Heart right ventricle (tissue), 16 donors: ENCODE data around the gene GYPC. TPM values are rescaled to one million over a fixed set of nuclear protein-coding genes. Genes with fewer than 3 reads are reported as not detected.
A peak's percentile ranks its signal among the peaks of the same experiment; 100 is the strongest.

Experiments
- ATAC-seq, 8 donors: fragments of 200-7000 bp; cut with Tn5 transposase; one replicate each; pipeline ENCODE4 v1.9.1; 2020; ENCODE audit warnings: mild to moderate bottlenecking in 8 of 8, moderate library complexity in 8 of 8, moderate number of reproducible peaks in 1 of 8
- DNase-seq, 2 donors: peaks; one replicate each; pipeline ENCODE4 v3.0.0-alpha.2; 2020
- H3K27ac ChIP-seq, 10 donors: fragments of 200-600 bp; sonication (generic) in 2 of 10; one replicate each; pipeline versions ENCODE4 v1.5.0 to v1.8.0; 2020 to 2022; ENCODE audit warnings: mild to moderate bottlenecking in 3 of 10
- H3K27me3 ChIP-seq, 7 donors: fragments of 200-600 bp; one replicate each; pipeline ENCODE4 v1.8.0; 2021 to 2022; ENCODE audit warnings: mild to moderate bottlenecking in 2 of 7
- H3K36me3 ChIP-seq, 9 donors: fragments of 200-600 bp; sonication (generic) in 1 of 9; one replicate each; pipeline versions ENCODE4 v1.5.0 to v1.8.0; 2020 to 2022; ENCODE audit warnings: mild to moderate bottlenecking in 2 of 9
- H3K4me1 ChIP-seq, 9 donors: fragments of 200-600 bp; sonication (generic) in 1 of 9; one replicate each; pipeline versions ENCODE4 v1.5.0 to v1.8.0; 2020 to 2022; ENCODE audit warnings: mild to moderate bottlenecking in 4 of 9
- H3K4me3 ChIP-seq, 10 donors: fragments of 200-600 bp; sonication (generic) in 2 of 10; one replicate each; pipeline versions ENCODE4 v1.5.0 to v1.8.0; 2020 to 2022; ENCODE audit warnings: mild to moderate bottlenecking in 7 of 10, moderate library complexity in 2 of 10
- H3K9me3 ChIP-seq, 11 donors: fragments of 200-600 bp in 10 of 11; sonication (generic) in 2 of 11; one replicate each; pipeline versions ENCODE4 v1.5.0 to v1.8.0; 2013 to 2022; ENCODE audit warnings: mild to moderate bottlenecking in 2 of 11, control low read depth in 1 of 11, moderate library complexity in 1 of 11
- CTCF ChIP-seq, 9 donors: fragments of 200-600 bp; sonication (generic) in 2 of 9; IDR thresholded peaks; one replicate each; pipeline versions ENCODE4 v1.5.0 to v1.8.0; 2021 to 2022; ENCODE audit warnings: antibody characterized with exemption in 9 of 9, mild to moderate bottlenecking in 5 of 9, moderate library complexity in 1 of 9
- WGBS, 2 donors: extraction: QIAGEN DNeasy Blood & Tissue Kit; methylation state at CpG; one replicate each; pipeline ENCODE4 v1.1.7; 2013; ENCODE audit warnings: inconsistent platforms in 1 of 2; 5-methylcytosine and 5-hydroxymethylcytosine counted together
- intact Hi-C, 10 donors: fragments of 100-400 bp; cut with DNase I; formaldehyde crosslinking; loops; one replicate each; pipeline versions ENCODE4 v1.11.1 to v1.14.2; 2022
- polyA plus RNA-seq, 2 donors: library from polyadenylated mRNA; stranded (reverse); fragments of 200-250 nt; gene quantifications; one replicate each; pipeline ENCODE4 v1.2.3, GENCODE V29; 2013
- total RNA-seq, 10 donors: library from RNA; stranded (reverse); fragmentation: NEBNext Ultra II Directional in 3 of 10; extraction: Animal tissue kit (Norgen Biotek cat#: 25700) in 3 of 10; gene quantifications; one replicate each; pipeline versions ENCODE4 v1.2.1 to v1.2.4, GENCODE V29; 2021 to 2023
- donor health status: Arrhythmogenic right ventricular cardiomyopathy.
- donor health status: ischemic (EF 13 %, LVEDD 7.1; RV severe dilation, severe dysfunction).
- donor health status: healthy with polysubstance abuse.
- donor health status: DM: no; HTN: yes; CAD: no.
- donor health status: DM: no; HTN: no; CAD: no.
- donor health status: ischemic (EF 25% LVEDD 6.9; RV normal size, moderate dysfunction).
- donor health status: ischemic (EF 25% LVEDD 5.7; RV mildly dilated, moderate dysfunction).
- donor health status: healthy.
- donor health status: DM: yes; HTN: yes; CAD: no.
- donor health status: Ischemic cardiomyopathy.
- donor health status: ischemic (EF 35%, LVEDD 5.7; RV mildly dilated, moderate dysfunction).
- donor health status: nonischemic (EF 11% LVEDD 7.7; RV severe dilation, severe dysfunction).
- donor health status: DM: yes; HTN: yes; CAD: no.
- donor health status: PGD.
- donor health status: ischemic (EF 29% LVEDD 5.4; RV normal size, mild dysfunction).
- donor health status: nonischemic (EF 23%, LVEDD 6.1; RV moderate dilation, normal function).

Gene GYPC
- total and polyA plus RNA-seq, 12 donors: 80.3 to 408 (median 127) TPM

- H3K9me3 ChIP-seq: peaks cover 0 to 10% (median 0%) of the 10 kb centered on the region in 11 donors
- H3K27me3 ChIP-seq: no peaks in the 10 kb centered on the region
- intact Hi-C loops: no loop called here
- H3K36me3 ChIP-seq: no peaks in the 10 kb centered on the region
- TF ChIP-seq CTCF (IDR thresholded peaks at IDR 0.05): no peak
- ATAC-seq (peak in 4 of 8 donors; percentile 41 to 83 (median 54)), DNase-seq (no peak)
- H3K4me3 ChIP-seq: no peak overlapping the region
- H3K4me1 ChIP-seq: peaks cover 0 to 13% (median 0%) of the 10 kb centered on the region in 9 donors
- H3K27ac ChIP-seq: peak overlapping the region in 1 of 10 donors; percentile 31
- 74 to 81% methylated on average over 1 of the region's 1 CpG for WGBS, 2 donors
Measured at GRCh38 chr2:126739141-126739540, 83.2 kb downstream of the GYPC start.

- no peak for TF ChIP-seq CTCF (IDR thresholded peaks at IDR 0.05)
- Histone ChIP-seq H3K27me3 (no peaks in the 10 kb centered on the region), H3K4me1 (peaks cover 0 to 13% (median 0%) of the 10 kb centered on the region in 9 donors), H3K4me3 (no peak overlapping the region), H3K27ac (no peak overlapping the region), H3K36me3 (no peaks in the 10 kb centered on the region), H3K9me3 (peaks cover 0 to 10% (median 0%) of the 10 kb centered on the region in 11 donors)
- intact Hi-C loops: no loop called here
- DNase-seq (no peak), ATAC-seq (no peak)
- 81 to 84% methylated on average over 3 of the region's 3 CpGs for WGBS, 2 donors
Measured at GRCh38 chr2:126744640-126745039, 88.7 kb downstream of the GYPC start.

Other genes starting within 250 kb of the GYPC start
- gene TEX51, start 242.7 kb downstream of the GYPC start, total RNA-seq: not detected
- not detected for gene TEX51, start 242.7 kb downstream of the GYPC start, polyA plus RNA-seq